ENCODE data around the gene C1orf159. TPM values are rescaled to one million over a fixed set of nuclear protein-coding genes. Genes with fewer than 3 reads are reported as not detected.

Gene C1orf159
- total RNA-seq, 4 donors from 2014 or later, result 2.8 to 6.4 (median 5.3) TPM

DNA sequence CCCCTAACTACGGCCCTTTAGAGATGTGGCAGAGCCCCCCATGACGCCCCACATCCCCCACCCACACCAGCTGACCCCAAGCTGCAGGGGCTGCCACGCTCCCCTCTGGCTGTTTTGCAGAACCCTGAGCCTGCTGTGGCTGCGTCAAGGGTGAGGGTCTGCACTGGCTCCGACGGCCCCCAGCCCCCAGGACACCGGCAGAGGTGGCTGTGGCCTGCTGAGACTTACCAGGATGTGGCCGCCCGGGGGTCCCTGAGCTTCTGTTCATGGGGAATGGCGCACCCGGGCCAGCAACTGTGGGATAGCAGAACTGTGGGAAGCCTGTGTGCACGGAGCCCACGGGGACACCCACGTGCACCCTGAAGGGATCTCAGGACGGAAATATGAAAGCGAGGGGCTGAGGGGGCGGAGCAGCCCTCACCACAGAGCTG, 29.0 kb downstream of the C1orf159 start:
- no peak for ATAC-seq
- in situ Hi-C loops (cut with MboI; ENCODE audit: low sequenced_read_pairs in 4 of 4), result no loop called here

GRCh38 chr1:1085911-1086841, 29.7 kb downstream of the C1orf159 start:
- Histone ChIP-seq H3K27me3 (no peaks in the 10 kb centered on the region), H3K4me1 (no peaks in the 10 kb centered on the region), H3K27ac (no peak overlapping the region), H3K9me3 (no peaks in the 10 kb centered on the region), H3K36me3 (no peaks in the 10 kb centered on the region), H3K4me3 (no peak overlapping the region)
- intact Hi-C loops (cut with DNase I; ENCODE audit: low total_unique reads) (no loop called here), in situ Hi-C loops (cut with MboI; ENCODE audit: low sequenced_read_pairs in 4 of 4) (no loop called here)
- DNase-seq (peak; percentile 1 to 6), ATAC-seq (no peak)
- no peak for TF ChIP-seq POLR2A (IDR thresholded peaks at IDR 0.05)
- TF ChIP-seq, protein P1, sequence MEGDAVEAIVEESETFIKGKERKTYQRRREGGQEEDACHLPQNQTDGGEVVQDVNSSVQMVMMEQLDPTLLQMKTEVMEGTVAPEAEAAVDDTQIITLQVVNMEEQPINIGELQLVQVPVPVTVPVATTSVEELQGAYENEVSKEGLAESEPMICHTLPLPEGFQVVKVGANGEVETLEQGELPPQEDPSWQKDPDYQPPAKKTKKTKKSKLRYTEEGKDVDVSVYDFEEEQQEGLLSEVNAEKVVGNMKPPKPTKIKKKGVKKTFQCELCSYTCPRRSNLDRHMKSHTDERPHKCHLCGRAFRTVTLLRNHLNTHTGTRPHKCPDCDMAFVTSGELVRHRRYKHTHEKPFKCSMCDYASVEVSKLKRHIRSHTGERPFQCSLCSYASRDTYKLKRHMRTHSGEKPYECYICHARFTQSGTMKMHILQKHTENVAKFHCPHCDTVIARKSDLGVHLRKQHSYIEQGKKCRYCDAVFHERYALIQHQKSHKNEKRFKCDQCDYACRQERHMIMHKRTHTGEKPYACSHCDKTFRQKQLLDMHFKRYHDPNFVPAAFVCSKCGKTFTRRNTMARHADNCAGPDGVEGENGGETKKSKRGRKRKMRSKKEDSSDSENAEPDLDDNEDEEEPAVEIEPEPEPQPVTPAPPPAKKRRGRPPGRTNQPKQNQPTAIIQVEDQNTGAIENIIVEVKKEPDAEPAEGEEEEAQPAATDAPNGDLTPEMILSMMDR (IDR thresholded peaks at IDR 0.05 in 4 of 5, conservative IDR thresholded peaks at IDR 0.05 in 1 of 5), result no peak

More for the DNA sequence above, 29.0 kb downstream of the C1orf159 start:
- no peaks in the 10 kb centered on the region for H3K4me1 ChIP-seq
- no peak overlapping the region for H3K27ac ChIP-seq
- H3K4me3 ChIP-seq, result no peak overlapping the region
- intact Hi-C loops (cut with DNase I; ENCODE audit: low total_unique reads), result no loop called here
- DNase-seq, result no peak
- H3K36me3 ChIP-seq, result no peaks in the 10 kb centered on the region
- H3K27me3 ChIP-seq, result no peaks in the 10 kb centered on the region
- no peaks in the 10 kb centered on the region for H3K9me3 ChIP-seq
- TF ChIP-seq, protein P1 (IDR thresholded peaks at IDR 0.05 in 4 of 5, conservative IDR thresholded peaks at IDR 0.05 in 1 of 5), result no peak
- TF ChIP-seq POLR2A (IDR thresholded peaks at IDR 0.05), result no peak

DNA sequence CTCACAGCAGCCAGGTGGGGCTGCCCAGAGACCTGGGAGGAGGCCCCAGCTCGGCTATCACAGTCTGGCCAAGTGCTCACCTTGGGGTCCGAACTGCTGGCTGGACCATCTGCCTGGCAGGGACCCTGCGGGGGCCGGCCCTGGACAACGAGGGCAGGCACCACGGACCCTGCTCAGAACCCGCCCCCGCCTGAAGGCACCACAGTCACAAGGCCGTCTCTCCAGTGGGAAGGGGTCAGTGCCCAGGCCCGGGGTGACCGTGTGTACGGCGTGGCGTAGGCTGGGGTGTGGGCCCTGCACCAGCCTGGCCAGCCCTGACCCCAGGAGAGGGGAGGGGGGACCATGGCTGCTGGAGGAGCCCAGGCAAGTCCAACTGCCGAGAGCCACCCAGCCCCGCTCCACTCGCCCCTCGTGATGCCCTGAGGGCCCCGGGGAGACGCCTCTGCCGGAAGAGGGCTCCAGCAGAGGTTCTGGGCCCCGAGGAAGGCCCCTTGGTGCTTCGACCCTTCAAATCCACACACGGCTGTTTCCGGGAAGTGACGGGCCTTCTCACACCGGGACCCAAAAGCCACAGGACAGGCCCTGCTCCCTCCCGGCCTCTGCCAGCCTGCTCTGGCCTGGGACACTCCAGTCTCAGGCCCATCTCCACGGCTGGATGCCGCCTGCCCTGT, 30.6 kb downstream of the C1orf159 start:
- Histone ChIP-seq H3K27me3 (no peaks in the 10 kb centered on the region), H3K27ac (no peak overlapping the region), H3K9me3 (no peaks in the 10 kb centered on the region), H3K4me3 (no peak overlapping the region), H3K36me3 (no peaks in the 10 kb centered on the region), H3K4me1 (peaks cover 0 to 1% of the 10 kb centered on the region in 2 donors)
- DNase-seq (peak in 1 of 2 donors; percentile 1), ATAC-seq (no peak)
- TF ChIP-seq POLR2A (IDR thresholded peaks at IDR 0.05), result no peak
- TF ChIP-seq, protein P1 (IDR thresholded peaks at IDR 0.05 in 4 of 5, conservative IDR thresholded peaks at IDR 0.05 in 1 of 5), result no peak
- intact Hi-C loops (cut with DNase I; ENCODE audit: low total_unique reads), result no loop called here
- in situ Hi-C loops (cut with MboI; ENCODE audit: low sequenced_read_pairs in 4 of 4), result no loop called here

DNA sequence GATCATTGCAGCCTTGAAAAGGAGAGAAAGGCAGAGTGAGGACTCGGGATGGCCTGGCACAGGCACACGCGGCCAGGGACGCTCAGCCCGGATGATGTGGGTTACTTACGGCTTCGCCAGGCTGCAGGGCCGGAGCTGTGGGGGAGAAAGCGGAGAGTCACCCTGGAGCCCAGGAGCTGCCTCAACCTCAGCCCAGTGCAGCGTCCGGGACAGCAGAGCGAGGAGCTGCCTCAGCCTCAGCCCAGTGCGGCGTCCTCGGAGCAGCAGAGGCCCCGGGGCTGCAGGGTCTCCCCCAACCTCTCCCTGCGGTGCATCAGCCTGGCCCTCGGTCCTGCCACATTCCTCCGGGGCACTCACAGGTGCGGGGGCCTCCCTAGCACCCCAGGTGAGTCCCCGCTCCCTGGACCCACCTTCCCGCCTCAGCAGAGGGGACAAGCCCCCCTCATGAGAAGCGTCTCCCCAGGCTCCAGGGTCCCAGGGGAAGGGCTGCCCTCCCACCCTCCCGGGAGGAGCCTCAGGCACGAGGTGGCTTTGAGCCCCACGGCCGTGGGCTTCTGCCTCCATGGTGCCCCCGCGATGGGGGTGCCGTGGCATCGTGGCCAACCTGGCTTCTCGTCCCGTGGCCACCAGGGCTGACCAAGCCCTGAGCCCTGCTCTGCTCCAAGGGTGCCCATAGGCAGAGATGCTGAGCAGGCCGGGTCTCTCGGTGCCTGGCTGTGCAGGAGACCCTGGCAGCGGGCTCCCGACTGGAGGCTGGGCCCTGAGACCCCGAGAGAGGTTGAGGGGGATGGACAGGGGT, 31.3 kb downstream of the C1orf159 start:
- peaks cover 0 to 9% of the 10 kb centered on the region in 2 donors for H3K4me1 ChIP-seq
- ATAC-seq (no peak), DNase-seq (peak in 1 of 2 donors; percentile 1)
- no peaks in the 10 kb centered on the region for H3K9me3 ChIP-seq
- no peaks in the 10 kb centered on the region for H3K36me3 ChIP-seq
- H3K27me3 ChIP-seq, result peaks cover 0 to under 1% (median 0%) of the 10 kb centered on the region in 3 donors
- no peak overlapping the region for H3K27ac ChIP-seq
- no peak overlapping the region for H3K4me3 ChIP-seq
- intact Hi-C loops (cut with DNase I; ENCODE audit: low total_unique reads) (no loop called here), in situ Hi-C loops (cut with MboI; ENCODE audit: low sequenced_read_pairs in 4 of 4) (no loop called here)
- no peak for TF ChIP-seq POLR2A (IDR thresholded peaks at IDR 0.05)
- TF ChIP-seq, protein P1 (IDR thresholded peaks at IDR 0.05 in 4 of 5, conservative IDR thresholded peaks at IDR 0.05 in 1 of 5), result no peak

Measured in gastrocnemius medialis (tissue), 4 donors.